Amniotic epithelial cell (primary cell): ENCODE data around the gene ZSWIM3.
A peak's percentile ranks its signal among the peaks of the same experiment; 100 is the strongest.

Source experiments
- DNase-seq: peaks from one replicate; pipeline ENCODE4 v3.0.0-alpha.2; 2010; ENCODE audit warnings: low read depth

Gene ZSWIM3

GRCh38 chr20:45833030-45833882 lies 24.2 kb upstream of the ZSWIM3 start, which contains the start of gene SNX21:
Gene SNX21 (plus strand): TSS chr20:45833799. CDS start chr20:45833920, 121 bp downstream.
- DNase-seq: peak; percentile 97

- DNase-seq: peak; percentile 51
These were observed 23.3 kb upstream of the ZSWIM3 start for GRCh38 chr20:45833883-45834796.

- no peak for DNase-seq
These were observed 22.6 kb upstream of the ZSWIM3 start for GRCh38 chr20:45834797-45835161.

GRCh38 chr20:45835329-45835765 lies 22.1 kb upstream of the ZSWIM3 start:
- DNase-seq: peak; percentile 19

- DNase-seq: peak; percentile 18
These were observed 21.6 kb upstream of the ZSWIM3 start for GRCh38 chr20:45835825-45836224.

GRCh38 chr20:45836841-45837240 lies 20.6 kb upstream of the ZSWIM3 start:
- peak; percentile 76 for DNase-seq

GRCh38 chr20:45840700-45841198 lies 16.7 kb upstream of the ZSWIM3 start:
- DNase-seq: no peak

GRCh38 chr20:45841407-45842129 lies 15.8 kb upstream of the ZSWIM3 start:
- no peak for DNase-seq

GRCh38 chr20:45842169-45842812 lies 15.1 kb upstream of the ZSWIM3 start:
- peak; percentile 77 for DNase-seq

GRCh38 chr20:45843506-45843905 lies 13.9 kb upstream of the ZSWIM3 start:
- DNase-seq: no peak

- no peak for DNase-seq
These were observed 12.0 kb upstream of the ZSWIM3 start for GRCh38 chr20:45845452-45845851.

GRCh38 chr20:45848421-45848820 lies 9.0 kb upstream of the ZSWIM3 start:
- no peak for DNase-seq

GRCh38 chr20:45848969-45849582 lies 8.3 kb upstream of the ZSWIM3 start:
- peak; percentile 19 for DNase-seq

GRCh38 chr20:45850238-45850637 lies 7.2 kb upstream of the ZSWIM3 start:
- no peak for DNase-seq

GRCh38 chr20:45850926-45851325 lies 6.5 kb upstream of the ZSWIM3 start:
- no peak for DNase-seq

GRCh38 chr20:45851501-45851900 lies 5.9 kb upstream of the ZSWIM3 start:
- no peak for DNase-seq

- no peak for DNase-seq
These were observed 5.1 kb upstream of the ZSWIM3 start for GRCh38 chr20:45852326-45852725.

GRCh38 chr20:45853484-45853883 lies 3.9 kb upstream of the ZSWIM3 start:
- DNase-seq: no peak

GRCh38 chr20:45857882-45858216 lies 435 bp downstream of the ZSWIM3 start:
- no peak for DNase-seq

GRCh38 chr20:45859916-45860315 lies 2.5 kb downstream of the ZSWIM3 start:
- no peak for DNase-seq
